Measurements from ENCODE around the gene CACNA1S. TPM values are rescaled to one million over a fixed set of nuclear protein-coding genes. Genes with fewer than 3 reads are reported as not detected.
A peak's percentile ranks its signal among the peaks of the same experiment; 100 is the strongest.

Gene CACNA1S
- total RNA-seq, 1 donor from 2014 or later, result 0.11 TPM

GRCh38 chr1:201008666-201009360, 103.4 kb downstream of the CACNA1S start:
- Histone ChIP-seq H3K4me3 (no peak overlapping the region), H3K9me3 (ENCODE audit: low read depth) (no peaks in the 10 kb centered on the region), H3K9ac (no peak overlapping the region), H3K4me1 (peaks cover 23% of the 10 kb centered on the region), H2AFZ (replicated peaks) (no peak overlapping the region), H4K20me1 (ENCODE audit: low read depth) (peaks cover 16% of the 10 kb centered on the region), H3K4me2 (no peak overlapping the region), H3K27me3 (no peaks in the 10 kb centered on the region), H3K79me2 (ENCODE audit: low read depth) (no peaks in the 10 kb centered on the region), H3K27ac (no peak overlapping the region), H3F3A (ENCODE audit: low read depth) (peaks cover under 1% of the 10 kb centered on the region), H3K36me3 (no peaks in the 10 kb centered on the region)
- H3K36me3 Mint-ChIP-seq, result peaks cover 2% of the 10 kb centered on the region
- H3K4me1 Mint-ChIP-seq, result peaks cover 39% of the 10 kb centered on the region
- peak; percentile 30 for DNase-seq (ENCODE audit: low spot score)
- no peaks in the 10 kb centered on the region for H3K9me3 Mint-ChIP-seq
- TF ChIP-seq CTCF (IDR thresholded peaks at IDR 0.05), result no peak
- no peak for TF ChIP-seq EZH2 (IDR thresholded peaks at IDR 0.05)
- TF ChIP-seq EZH2phosphoT487 (IDR thresholded peaks at IDR 0.05), result no peak
- H3K4me3 Mint-ChIP-seq, result no peak overlapping the region
- peaks cover 7% of the 10 kb centered on the region for H3K27me3 Mint-ChIP-seq (ENCODE audit: insufficient read depth, low read depth)
- peak overlapping the region; percentile 61 for H3K27ac Mint-ChIP-seq

GRCh38 chr1:201007481-201007880, 104.7 kb downstream of the CACNA1S start:
- no peak for DNase-seq (ENCODE audit: low spot score)
- no peak for TF ChIP-seq EZH2phosphoT487 (IDR thresholded peaks at IDR 0.05)
- TF ChIP-seq CTCF (IDR thresholded peaks at IDR 0.05), result no peak
- TF ChIP-seq EZH2 (IDR thresholded peaks at IDR 0.05), result no peak

GRCh38 chr1:201006450-201006849, 105.8 kb downstream of the CACNA1S start:
- Histone ChIP-seq H4K20me1 (ENCODE audit: low read depth) (peaks cover 13% of the 10 kb centered on the region), H3K9me3 (ENCODE audit: low read depth) (no peaks in the 10 kb centered on the region), H3K4me1 (peaks cover 21% of the 10 kb centered on the region), H3F3A (ENCODE audit: low read depth) (no peaks in the 10 kb centered on the region), H2AFZ (replicated peaks) (no peak overlapping the region), H3K79me2 (ENCODE audit: low read depth) (no peaks in the 10 kb centered on the region), H3K4me2 (no peak overlapping the region), H3K4me3 (no peak overlapping the region), H3K27ac (no peak overlapping the region), H3K27me3 (no peaks in the 10 kb centered on the region), H3K36me3 (no peaks in the 10 kb centered on the region), H3K9ac (no peak overlapping the region)
- no peak overlapping the region for H3K4me3 Mint-ChIP-seq
- DNase-seq (ENCODE audit: low spot score), result no peak
- peaks cover 28% of the 10 kb centered on the region for H3K4me1 Mint-ChIP-seq
- peaks cover 7% of the 10 kb centered on the region for H3K27me3 Mint-ChIP-seq (ENCODE audit: insufficient read depth, low read depth)
- H3K27ac Mint-ChIP-seq, result no peak overlapping the region
- no peak for TF ChIP-seq CTCF (IDR thresholded peaks at IDR 0.05)
- peaks cover 5% of the 10 kb centered on the region for H3K36me3 Mint-ChIP-seq
- no peaks in the 10 kb centered on the region for H3K9me3 Mint-ChIP-seq

More at GRCh38 chr1:201007481-201007880, 104.7 kb downstream of the CACNA1S start:
- Histone ChIP-seq H3K27ac (no peak overlapping the region), H3K36me3 (no peaks in the 10 kb centered on the region), H3K4me1 (peaks cover 21% of the 10 kb centered on the region), H3K79me2 (ENCODE audit: low read depth) (no peaks in the 10 kb centered on the region), H2AFZ (replicated peaks) (no peak overlapping the region), H3F3A (ENCODE audit: low read depth) (no peaks in the 10 kb centered on the region), H3K4me3 (no peak overlapping the region), H4K20me1 (ENCODE audit: low read depth) (peaks cover 16% of the 10 kb centered on the region), H3K9me3 (ENCODE audit: low read depth) (no peaks in the 10 kb centered on the region), H3K9ac (no peak overlapping the region), H3K4me2 (no peak overlapping the region), H3K27me3 (no peaks in the 10 kb centered on the region)
- Mint-ChIP-seq H3K27ac (no peak overlapping the region), H3K9me3 (no peaks in the 10 kb centered on the region), H3K27me3 (ENCODE audit: insufficient read depth, low read depth) (peaks cover 7% of the 10 kb centered on the region), H3K4me3 (no peak overlapping the region), H3K36me3 (peaks cover 3% of the 10 kb centered on the region), H3K4me1 (peaks cover 31% of the 10 kb centered on the region)

Data from neural progenitor cell (in vitro differentiated cells).